Spleen (tissue), 11 donors: ENCODE results near the gene SLC20A1. TPM values are rescaled to one million over a fixed set of nuclear protein-coding genes. Genes with fewer than 3 reads are reported as not detected.
A peak's percentile ranks its signal among the peaks of the same experiment; 100 is the strongest.

Experiments
- DNase-seq: peaks from one replicate; pipeline ENCODE4 v3.0.0-alpha.2; 2020
- H3K27ac ChIP-seq, 8 donors: fragments of 200-600 bp; sonication (generic) in 7 of 8; 1 replicate in 4 of 8; 2 replicates in 4 of 8; pipeline versions ENCODE4 v1.5.0 to v1.8.0; 2016 to 2021; ENCODE audit warnings: inconsistent platforms in 4 of 8, mild to moderate bottlenecking in 4 of 8, moderate library complexity in 1 of 8
- H3K27me3 ChIP-seq, 7 donors: fragments of 200-600 bp; sonication (generic) in 6 of 7; replicated peaks in 1 of 7; 1 replicate in 4 of 7; 2 replicates in 3 of 7; pipeline versions ENCODE4 v1.5.0 to v1.8.0; 2016 to 2021; ENCODE audit warnings: inconsistent platforms in 3 of 7, mild to moderate bottlenecking in 1 of 7
- H3K36me3 ChIP-seq, 6 donors: fragments of 200-600 bp; sonication (generic) in 5 of 6; 1 replicate in 4 of 6; 2 replicates in 2 of 6; pipeline versions ENCODE4 v1.5.0 to v1.8.0; 2016 to 2021; ENCODE audit warnings: inconsistent platforms in 2 of 6
- H3K4me1 ChIP-seq, 6 donors: fragments of 200-600 bp; sonication (generic) in 5 of 6; 1 replicate in 3 of 6; 2 replicates in 3 of 6; pipeline versions ENCODE4 v1.5.0 to v1.8.0; 2016 to 2021; ENCODE audit warnings: inconsistent platforms in 3 of 6
- H3K4me3 ChIP-seq, 8 donors: fragments of 200-600 bp; sonication (generic) in 7 of 8; 1 replicate in 4 of 8; 2 replicates in 4 of 8; pipeline versions ENCODE4 v1.5.0 to v1.8.0; 2016 to 2021; ENCODE audit warnings: inconsistent platforms in 4 of 8, mild to moderate bottlenecking in 4 of 8, moderate library complexity in 2 of 8
- H3K9me3 ChIP-seq, 8 donors: fragments of 200-600 bp; sonication (generic) in 7 of 8; 1 replicate in 4 of 8; 2 replicates in 4 of 8; pipeline versions ENCODE4 v1.5.0 to v1.8.0; 2016 to 2021; ENCODE audit warnings: inconsistent platforms in 4 of 8
- POLR2A ChIP-seq, 3 donors: fragments of 450-650 bp; IDR thresholded peaks; one replicate each; pipeline ENCODE4 v1.5.1; 2017; ENCODE audit warnings: antibody characterized with exemption in 3 of 3, mild to moderate bottlenecking in 1 of 3
- POLR2AphosphoS5 ChIP-seq, 3 donors: sonication (generic); formaldehyde crosslinking; IDR thresholded peaks; one replicate each; pipeline ENCODE4 v1.5.1; 2017; ENCODE audit warnings: antibody characterized with exemption in 3 of 3
- WGBS, 5 donors: extraction: QIAGEN DNeasy Blood & Tissue Kit in 3 of 5; methylation state at CpG; one replicate each; pipeline versions ENCODE4 v1.1.5 to v1.1.7; 2013 to 2018; 5-methylcytosine and 5-hydroxymethylcytosine counted together
- intact Hi-C: fragments of 100-400 bp; cut with DNase I; formaldehyde crosslinking; loops from one replicate; pipeline ENCODE4 v1.15.0; 2023; ENCODE audit warnings: low total_unique reads
- polyA plus RNA-seq, 3 donors: library from polyadenylated mRNA; stranded (reverse); fragments of 200-250 nt; gene quantifications; one replicate each; pipeline ENCODE4 v1.2.1, GENCODE V29; 2013
- total RNA-seq, 7 donors: library from RNA; depleted of rRNA in 3 of 7; stranded (reverse); fragments of >200 nt in 3 of 7; fragmentation: NEBNext Ultra II Directional in 4 of 7; extraction: Animal tissue kit (Norgen Biotek cat#: 25700) in 4 of 7; gene quantifications; one replicate each; pipeline versions ENCODE4 v1.1.0 to v1.2.1, GENCODE V29; 2016 to 2021
- TF ChIP-seq, protein P1 (sequence below), 11 experiments: fragments of 200-600 bp in 7 of 11; fragments of 450-650 bp in 4 of 11; sonication (generic) in 4 of 11; IDR thresholded peaks in 8 of 11; conservative IDR thresholded peaks in 3 of 11; 1 replicate in 7 of 11; 2 replicates in 4 of 11; pipeline versions ENCODE4 v1.4.0 to v1.8.0; 2016 to 2021; ENCODE audit warnings: antibody characterized with exemption in 11 of 11, inconsistent platforms in 4 of 11, mild to moderate bottlenecking in 1 of 11
- donor health status: healthy with polysubstance abuse.
- donor health status: DM: no; HTN: no; CAD: no; lungs with moderate emphysema.
- donor health status: DM: no; HTN: no; CAD: no.
- donor health status: Bipolar disorder and iron deficiency.
- donor health status: healthy.
- donor health status: DM: no; HTN: no; CAD: no.
- donor health status: DM: yes; HTN: yes; CAD: no.

Gene SLC20A1
- total and polyA plus RNA-seq, 10 donors, result 15.4 to 83.6 (median 57.6) TPM

DNA sequence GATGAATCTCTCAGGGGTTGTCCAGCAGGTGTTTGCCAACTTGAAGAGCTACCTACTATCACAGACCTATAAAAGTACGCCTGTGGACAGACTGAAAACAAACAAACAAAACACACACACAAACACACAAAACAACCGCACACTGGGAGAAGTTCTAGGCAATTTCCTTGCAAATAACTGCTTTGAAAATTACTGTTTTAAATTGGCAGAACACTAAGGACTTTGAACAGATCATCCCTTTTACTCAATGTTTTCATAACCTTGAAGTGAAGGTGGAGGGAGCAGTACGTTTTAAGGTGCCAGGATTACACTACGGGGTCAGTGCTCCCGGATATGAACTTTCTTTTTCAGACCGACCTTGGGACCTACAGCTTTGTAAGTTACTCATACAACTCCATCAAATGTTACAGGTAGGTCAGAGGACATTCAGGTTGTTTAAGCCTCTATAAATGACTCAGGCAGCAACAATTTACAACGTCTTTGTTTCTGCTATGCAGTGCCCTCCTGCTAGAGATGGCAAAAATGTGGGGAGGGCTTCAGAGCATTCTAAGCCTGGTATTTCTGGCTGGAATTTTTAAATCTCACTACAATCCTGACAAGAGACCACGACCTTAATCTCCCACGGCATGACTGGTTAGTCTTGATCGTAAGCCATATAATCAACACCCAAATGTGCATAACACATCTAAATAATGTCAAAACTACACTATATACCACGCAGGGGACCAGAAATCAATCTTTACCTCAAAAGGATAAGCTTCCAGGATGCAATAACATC lies 1.4 kb upstream of the SLC20A1 start:
- Histone ChIP-seq H3K36me3 (peaks cover 0 to 24% (median 2%) of the 10 kb centered on the region in 6 donors), H3K9me3 (no peaks in the 10 kb centered on the region), H3K4me1 (peaks cover 15 to 65% (median 48%) of the 10 kb centered on the region in 6 donors), H3K27ac (peak overlapping the region in 7 of 8 donors; percentile 94 to 99 (median 95)), H3K4me3 (peak overlapping the region; percentile 82 to 96 (median 88)), H3K27me3 (no peaks in the 10 kb centered on the region)
- TF ChIP-seq POLR2A (IDR thresholded peaks at IDR 0.05), result no peak
- TF ChIP-seq, protein P1, sequence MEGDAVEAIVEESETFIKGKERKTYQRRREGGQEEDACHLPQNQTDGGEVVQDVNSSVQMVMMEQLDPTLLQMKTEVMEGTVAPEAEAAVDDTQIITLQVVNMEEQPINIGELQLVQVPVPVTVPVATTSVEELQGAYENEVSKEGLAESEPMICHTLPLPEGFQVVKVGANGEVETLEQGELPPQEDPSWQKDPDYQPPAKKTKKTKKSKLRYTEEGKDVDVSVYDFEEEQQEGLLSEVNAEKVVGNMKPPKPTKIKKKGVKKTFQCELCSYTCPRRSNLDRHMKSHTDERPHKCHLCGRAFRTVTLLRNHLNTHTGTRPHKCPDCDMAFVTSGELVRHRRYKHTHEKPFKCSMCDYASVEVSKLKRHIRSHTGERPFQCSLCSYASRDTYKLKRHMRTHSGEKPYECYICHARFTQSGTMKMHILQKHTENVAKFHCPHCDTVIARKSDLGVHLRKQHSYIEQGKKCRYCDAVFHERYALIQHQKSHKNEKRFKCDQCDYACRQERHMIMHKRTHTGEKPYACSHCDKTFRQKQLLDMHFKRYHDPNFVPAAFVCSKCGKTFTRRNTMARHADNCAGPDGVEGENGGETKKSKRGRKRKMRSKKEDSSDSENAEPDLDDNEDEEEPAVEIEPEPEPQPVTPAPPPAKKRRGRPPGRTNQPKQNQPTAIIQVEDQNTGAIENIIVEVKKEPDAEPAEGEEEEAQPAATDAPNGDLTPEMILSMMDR (IDR thresholded peaks at IDR 0.05 in 8 of 11, conservative IDR thresholded peaks at IDR 0.05 in 3 of 11), result no peak
- TF ChIP-seq POLR2AphosphoS5 (IDR thresholded peaks at IDR 0.05), result no peak
- no peak for DNase-seq
- intact Hi-C loops, result no loop called here
- 47 to 57% (median 49%) methylated on average over 11 of the region's 11 CpGs for WGBS, 5 donors

DNA sequence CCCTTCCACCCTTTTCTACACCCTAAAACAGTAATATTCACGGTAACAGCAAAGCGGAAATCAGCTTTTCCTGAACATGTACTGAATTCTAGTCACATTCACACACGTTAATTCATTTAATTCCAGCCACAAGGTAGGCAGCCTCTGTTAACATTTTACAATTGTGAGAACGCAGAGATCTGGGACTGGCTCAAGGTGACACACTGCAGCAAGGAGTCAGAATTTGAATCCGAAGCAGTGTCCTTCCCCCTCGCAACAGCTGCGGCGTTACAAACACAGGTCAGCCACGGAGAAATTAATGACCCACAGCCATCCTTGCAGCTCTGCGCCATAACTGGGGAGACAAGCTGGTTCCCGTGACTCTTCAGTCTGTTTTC lies 818 bp upstream of the SLC20A1 start:
- intact Hi-C loops, result no loop called here
- Histone ChIP-seq H3K4me1 (peaks cover 16 to 70% (median 52%) of the 10 kb centered on the region in 6 donors), H3K27me3 (no peaks in the 10 kb centered on the region), H3K9me3 (no peaks in the 10 kb centered on the region), H3K27ac (peak overlapping the region; percentile 89 to 99 (median 95)), H3K4me3 (peak overlapping the region; percentile 82 to 96 (median 88)), H3K36me3 (peaks cover 0 to 30% (median 2%) of the 10 kb centered on the region in 6 donors)
- no peak for DNase-seq
- WGBS, 5 donors, result 2 to 6% (median 4%) methylated on average over 11 of the region's 11 CpGs
- TF ChIP-seq, protein P1 (IDR thresholded peaks at IDR 0.05 in 8 of 11, conservative IDR thresholded peaks at IDR 0.05 in 3 of 11), result no peak
- TF ChIP-seq POLR2AphosphoS5 (IDR thresholded peaks at IDR 0.05), result no peak
- TF ChIP-seq POLR2A (IDR thresholded peaks at IDR 0.05), result no peak

DNA sequence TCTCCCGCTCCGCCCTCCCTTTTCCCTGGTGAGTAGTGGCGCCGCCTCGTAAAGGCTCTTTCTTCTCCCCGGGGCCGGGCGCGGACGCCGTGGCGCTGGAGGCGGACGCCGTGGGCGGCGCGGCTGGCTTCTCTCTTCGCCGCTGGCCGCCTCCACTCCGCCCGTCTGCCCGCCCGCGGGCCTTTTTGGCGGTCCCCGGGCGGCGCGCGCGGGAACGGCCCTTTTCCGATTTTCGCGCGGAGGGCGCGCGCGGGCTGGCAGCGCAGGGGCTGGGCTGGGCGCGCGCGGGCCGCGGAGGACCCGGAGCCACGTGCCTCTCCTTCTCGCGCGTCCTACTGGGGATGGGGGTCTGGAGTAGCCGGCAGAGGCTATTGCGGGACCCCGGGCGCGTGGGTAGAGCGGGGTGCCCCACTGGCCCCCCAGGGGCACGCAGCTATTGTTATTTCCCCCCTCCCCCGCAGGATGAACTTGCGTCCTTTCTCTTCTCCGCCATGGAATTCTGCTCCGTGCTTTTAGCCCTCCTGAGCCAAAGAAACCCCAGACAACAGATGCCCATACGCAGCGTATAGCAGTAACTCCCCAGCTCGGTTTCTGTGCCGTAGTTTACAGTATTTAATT lies 472 bp downstream of the SLC20A1 start:
- Histone ChIP-seq H3K27me3 (no peaks in the 10 kb centered on the region), H3K4me3 (peak overlapping the region; percentile 82 to 96 (median 88)), H3K27ac (peak overlapping the region; percentile 89 to 99 (median 95)), H3K4me1 (peaks cover 16 to 74% (median 56%) of the 10 kb centered on the region in 6 donors), H3K36me3 (peaks cover 0 to 43% (median 7%) of the 10 kb centered on the region in 6 donors), H3K9me3 (no peaks in the 10 kb centered on the region)
- intact Hi-C loops, result no loop called here
- no peak for DNase-seq
- TF ChIP-seq POLR2AphosphoS5 (IDR thresholded peaks at IDR 0.05) (no peak), POLR2A (IDR thresholded peaks at IDR 0.05) (no peak)
- TF ChIP-seq, protein P1 (IDR thresholded peaks at IDR 0.05 in 8 of 11, conservative IDR thresholded peaks at IDR 0.05 in 3 of 11), result no peak
- WGBS, 5 donors, result 0 to 1% (median 0%) methylated on average over 23 to 69 of the region's 69 CpGs
